ENCODE measurements around the gene OSBPL10.

The OSBPL10 gene

GRCh38 chr3:31615071-31615875, 365.8 kb downstream of the OSBPL10 start:
- Histone ChIP-seq H3K9me3 (no peaks in the 10 kb centered on the region), H3K36me3 (no peaks in the 10 kb centered on the region), H3K27me3 (no peaks in the 10 kb centered on the region), H3K4me1 (no peaks in the 10 kb centered on the region), H3K4me3 (ENCODE audit: low read depth, low read length) (no peak overlapping the region)
- TF ChIP-seq CTCF (IDR thresholded peaks at IDR 0.05; ENCODE audit: low read depth, low read length): no peak
- DNase-seq: no peak

- H3K27me3 ChIP-seq: no peaks in the 10 kb centered on the region
- DNase-seq: no peak
- no peak for TF ChIP-seq CTCF (IDR thresholded peaks at IDR 0.05; ENCODE audit: low read depth, low read length)
- H3K4me1 ChIP-seq: no peaks in the 10 kb centered on the region
- no peak overlapping the region for H3K4me3 ChIP-seq (ENCODE audit: low read depth, low read length)
- H3K36me3 ChIP-seq: no peaks in the 10 kb centered on the region
- H3K9me3 ChIP-seq: no peaks in the 10 kb centered on the region
These were observed 366.7 kb downstream of the OSBPL10 start for GRCh38 chr3:31614162-31614921.

- Histone ChIP-seq H3K9me3 (no peaks in the 10 kb centered on the region), H3K36me3 (no peaks in the 10 kb centered on the region), H3K27me3 (no peaks in the 10 kb centered on the region), H3K4me3 (ENCODE audit: low read depth, low read length) (no peak overlapping the region), H3K4me1 (no peaks in the 10 kb centered on the region)
- no peak for DNase-seq
- no peak for TF ChIP-seq CTCF (IDR thresholded peaks at IDR 0.05; ENCODE audit: low read depth, low read length)
These were observed 367.4 kb downstream of the OSBPL10 start for GRCh38 chr3:31613654-31614053.

- H3K4me3 ChIP-seq (ENCODE audit: low read depth, low read length): no peak overlapping the region
- H3K4me1 ChIP-seq: no peaks in the 10 kb centered on the region
- H3K9me3 ChIP-seq: no peaks in the 10 kb centered on the region
- H3K36me3 ChIP-seq: no peaks in the 10 kb centered on the region
- DNase-seq: no peak
- H3K27me3 ChIP-seq: no peaks in the 10 kb centered on the region
- no peak for TF ChIP-seq CTCF (IDR thresholded peaks at IDR 0.05; ENCODE audit: low read depth, low read length)
These were observed 367.9 kb downstream of the OSBPL10 start for GRCh38 chr3:31613177-31613576.

Measured in BE2C (cell line).